Body of pancreas (tissue), 4 donors: ENCODE results near the gene PRR18. TPM values are rescaled to one million over a fixed set of nuclear protein-coding genes. Genes with fewer than 3 reads are reported as not detected.

Experiments
- ATAC-seq: fragments of 150-250 bp; one replicate; pipeline ENCODE4 v1.9.1; 2016
- DNase-seq, 4 donors: peaks; one replicate each; pipeline ENCODE4 v3.0.0-alpha.2; 2019
- H3K27ac ChIP-seq, 4 donors: fragments of 200-600 bp; sonication (generic); 1 replicate in 3 of 4; 2 replicates in 1 of 4; pipeline versions ENCODE4 v1.5.1 to v1.6.1; 2016 to 2019; ENCODE audit warnings: mild to moderate bottlenecking in 1 of 4, mixed read lengths in 1 of 4, moderate library complexity in 1 of 4
- H3K27me3 ChIP-seq, 2 donors: fragments of 200-600 bp; sonication (generic); one replicate each; pipeline ENCODE4 v1.6.0; 2016; ENCODE audit warnings: mild to moderate bottlenecking in 1 of 2
- H3K36me3 ChIP-seq, 2 donors: fragments of 200-600 bp; sonication (generic); replicated peaks in 1 of 2; 2 replicates each; pipeline ENCODE4 v1.5.1; 2016; ENCODE audit warnings: low read depth in 2 of 2; ENCODE audit not compliant: insufficient read depth in 1 of 2
- H3K4me1 ChIP-seq: fragments of 200-600 bp; sonication (generic); one replicate; pipeline ENCODE4 v1.6.0; 2016
- H3K4me3 ChIP-seq, 2 donors: fragments of 200-600 bp; sonication (generic); 1 replicate in 1 of 2; 2 replicates in 1 of 2; pipeline ENCODE4 v1.5.1; 2016 to 2019
- H3K9me3 ChIP-seq, 3 donors: fragments of 200-600 bp; sonication (generic); 1 replicate in 2 of 3; 2 replicates in 1 of 3; pipeline ENCODE4 v1.5.1; 2016
- POLR2A ChIP-seq, 3 donors: fragments of 450-650 bp; IDR thresholded peaks; one replicate each; pipeline ENCODE4 v1.6.1; 2016; ENCODE audit warnings: antibody characterized with exemption in 3 of 3, mild to moderate bottlenecking in 2 of 3
- WGBS, 2 donors: methylation state at CpG; one replicate each; pipeline ENCODE4 v1.1.5; 2017; 5-methylcytosine and 5-hydroxymethylcytosine counted together
- intact Hi-C: fragments of 100-400 bp; cut with DNase I; formaldehyde crosslinking; loops from one replicate; pipeline ENCODE4 v1.15.1; 2023
- total RNA-seq, 2 donors: library from RNA; depleted of rRNA; stranded (reverse); fragments of >200 nt; gene quantifications; one replicate each; pipeline ENCODE4 v1.1.0, GENCODE V29; 2016
- TF ChIP-seq, protein P1 (sequence below), 7 experiments: fragments of 450-650 bp in 4 of 7; fragments of 200-600 bp in 3 of 7; sonication (generic) in 3 of 7; IDR thresholded peaks; one replicate each; pipeline ENCODE4 v1.5.1; 2016 to 2019; ENCODE audit warnings: antibody characterized with exemption in 7 of 7

Gene PRR18
- total RNA-seq, 2 donors from 2014 or later, result not detected

DNA sequence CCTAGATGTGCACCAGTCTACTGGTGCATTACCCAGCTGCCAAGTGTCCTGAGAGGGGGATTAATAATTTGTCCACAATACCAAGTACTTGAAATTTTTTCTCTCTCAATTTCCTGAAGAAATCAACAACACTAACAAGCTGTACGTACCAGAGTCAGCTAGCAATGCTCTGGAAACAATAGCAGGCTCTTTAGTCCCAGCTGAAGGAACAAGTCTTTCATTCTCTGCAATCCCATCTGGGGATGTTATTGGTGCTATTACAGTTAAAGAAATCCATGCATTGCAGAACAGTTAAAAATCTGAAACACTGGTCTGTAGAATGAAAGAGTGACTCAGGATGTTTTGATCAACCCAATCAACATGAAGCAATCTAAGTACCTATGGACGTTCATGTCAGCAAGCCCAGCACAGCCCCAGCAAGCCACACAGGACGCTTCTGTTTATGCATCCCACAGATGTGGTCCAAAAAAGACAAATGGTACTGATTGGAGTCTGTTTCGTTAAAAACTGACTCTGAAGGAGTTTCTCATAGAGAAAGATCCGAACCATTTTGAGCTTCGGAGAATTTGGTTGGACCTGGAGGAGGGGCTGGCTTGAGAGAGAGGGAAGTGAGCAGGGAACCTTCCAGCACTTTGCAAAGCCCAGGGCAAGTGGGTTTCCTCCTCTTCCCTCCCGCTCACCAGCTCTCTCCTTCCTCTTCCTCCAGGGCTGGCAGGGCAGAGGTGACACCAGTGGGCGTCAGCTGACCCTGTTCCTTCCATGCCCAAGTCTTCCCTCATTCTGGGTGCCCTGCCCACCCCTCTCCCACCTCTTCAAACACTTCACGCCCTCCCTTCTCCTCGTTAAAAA, 11.9 kb downstream of the PRR18 start:
- no peaks in the 10 kb centered on the region for H3K9me3 ChIP-seq
- H3K27me3 ChIP-seq, result peaks cover 0 to 4% of the 10 kb centered on the region in 2 donors
- 66 to 68% methylated on average over 10 of the region's 10 CpGs for WGBS, 2 donors
- H3K36me3 ChIP-seq, result no peaks in the 10 kb centered on the region
- no peak overlapping the region for H3K4me3 ChIP-seq
- ATAC-seq (no peak), DNase-seq (no peak)
- H3K4me1 ChIP-seq, result no peaks in the 10 kb centered on the region
- no peak overlapping the region for H3K27ac ChIP-seq
- TF ChIP-seq, protein P1, sequence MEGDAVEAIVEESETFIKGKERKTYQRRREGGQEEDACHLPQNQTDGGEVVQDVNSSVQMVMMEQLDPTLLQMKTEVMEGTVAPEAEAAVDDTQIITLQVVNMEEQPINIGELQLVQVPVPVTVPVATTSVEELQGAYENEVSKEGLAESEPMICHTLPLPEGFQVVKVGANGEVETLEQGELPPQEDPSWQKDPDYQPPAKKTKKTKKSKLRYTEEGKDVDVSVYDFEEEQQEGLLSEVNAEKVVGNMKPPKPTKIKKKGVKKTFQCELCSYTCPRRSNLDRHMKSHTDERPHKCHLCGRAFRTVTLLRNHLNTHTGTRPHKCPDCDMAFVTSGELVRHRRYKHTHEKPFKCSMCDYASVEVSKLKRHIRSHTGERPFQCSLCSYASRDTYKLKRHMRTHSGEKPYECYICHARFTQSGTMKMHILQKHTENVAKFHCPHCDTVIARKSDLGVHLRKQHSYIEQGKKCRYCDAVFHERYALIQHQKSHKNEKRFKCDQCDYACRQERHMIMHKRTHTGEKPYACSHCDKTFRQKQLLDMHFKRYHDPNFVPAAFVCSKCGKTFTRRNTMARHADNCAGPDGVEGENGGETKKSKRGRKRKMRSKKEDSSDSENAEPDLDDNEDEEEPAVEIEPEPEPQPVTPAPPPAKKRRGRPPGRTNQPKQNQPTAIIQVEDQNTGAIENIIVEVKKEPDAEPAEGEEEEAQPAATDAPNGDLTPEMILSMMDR (IDR thresholded peaks at IDR 0.05), result no peak
- TF ChIP-seq POLR2A (IDR thresholded peaks at IDR 0.05), result no peak
- intact Hi-C loops, result no loop called here

DNA sequence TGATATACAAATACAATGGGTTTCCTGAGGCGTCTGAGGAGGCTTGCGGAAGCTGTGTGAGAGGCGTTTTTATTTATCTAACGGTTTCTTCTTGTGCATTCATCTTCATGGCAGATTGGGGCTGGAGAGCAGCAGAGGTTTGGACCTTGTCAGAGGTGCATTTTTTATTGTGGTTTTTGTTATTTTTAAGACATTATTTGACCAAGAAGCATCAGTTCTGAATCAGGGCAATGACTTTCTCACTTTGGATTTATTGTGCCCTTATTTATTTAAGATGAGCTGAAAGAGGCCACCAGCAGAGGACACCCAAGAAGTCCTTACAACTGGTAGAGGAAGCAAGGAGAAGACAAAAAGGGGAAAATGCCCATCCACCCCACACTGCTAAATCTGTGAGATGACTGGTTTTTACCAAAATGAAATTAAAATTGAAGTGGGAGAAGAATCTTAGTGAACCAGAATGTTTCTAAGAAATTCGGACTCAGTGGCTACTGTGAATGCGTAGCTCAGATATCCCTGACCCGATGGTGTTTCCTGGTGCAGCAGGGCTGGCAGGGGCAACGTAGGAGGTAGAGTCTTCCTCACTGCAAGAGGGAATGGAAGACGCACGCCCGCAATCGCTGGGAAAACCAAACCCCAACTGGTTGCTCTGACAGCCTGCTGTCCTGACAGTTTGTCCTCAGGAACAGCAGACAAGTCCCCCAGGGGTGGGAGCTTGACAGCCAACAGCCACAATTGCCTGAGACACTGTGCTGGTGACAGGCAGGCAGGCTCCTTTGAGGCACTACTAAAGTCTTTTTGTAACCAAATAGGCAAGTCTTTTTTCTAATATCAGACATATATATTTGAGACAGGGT, 14.2 kb downstream of the PRR18 start:
- H3K9me3 ChIP-seq, result no peaks in the 10 kb centered on the region
- DNase-seq (no peak), ATAC-seq (no peak)
- intact Hi-C loops, result no loop called here
- no peaks in the 10 kb centered on the region for H3K4me1 ChIP-seq
- H3K27ac ChIP-seq, result no peak overlapping the region
- peaks cover 0 to 4% of the 10 kb centered on the region in 2 donors for H3K27me3 ChIP-seq
- no peaks in the 10 kb centered on the region for H3K36me3 ChIP-seq
- 70 to 71% methylated on average over 12 of the region's 12 CpGs for WGBS, 2 donors
- no peak overlapping the region for H3K4me3 ChIP-seq
- TF ChIP-seq, protein P1 (IDR thresholded peaks at IDR 0.05), result no peak
- no peak for TF ChIP-seq POLR2A (IDR thresholded peaks at IDR 0.05)

DNA sequence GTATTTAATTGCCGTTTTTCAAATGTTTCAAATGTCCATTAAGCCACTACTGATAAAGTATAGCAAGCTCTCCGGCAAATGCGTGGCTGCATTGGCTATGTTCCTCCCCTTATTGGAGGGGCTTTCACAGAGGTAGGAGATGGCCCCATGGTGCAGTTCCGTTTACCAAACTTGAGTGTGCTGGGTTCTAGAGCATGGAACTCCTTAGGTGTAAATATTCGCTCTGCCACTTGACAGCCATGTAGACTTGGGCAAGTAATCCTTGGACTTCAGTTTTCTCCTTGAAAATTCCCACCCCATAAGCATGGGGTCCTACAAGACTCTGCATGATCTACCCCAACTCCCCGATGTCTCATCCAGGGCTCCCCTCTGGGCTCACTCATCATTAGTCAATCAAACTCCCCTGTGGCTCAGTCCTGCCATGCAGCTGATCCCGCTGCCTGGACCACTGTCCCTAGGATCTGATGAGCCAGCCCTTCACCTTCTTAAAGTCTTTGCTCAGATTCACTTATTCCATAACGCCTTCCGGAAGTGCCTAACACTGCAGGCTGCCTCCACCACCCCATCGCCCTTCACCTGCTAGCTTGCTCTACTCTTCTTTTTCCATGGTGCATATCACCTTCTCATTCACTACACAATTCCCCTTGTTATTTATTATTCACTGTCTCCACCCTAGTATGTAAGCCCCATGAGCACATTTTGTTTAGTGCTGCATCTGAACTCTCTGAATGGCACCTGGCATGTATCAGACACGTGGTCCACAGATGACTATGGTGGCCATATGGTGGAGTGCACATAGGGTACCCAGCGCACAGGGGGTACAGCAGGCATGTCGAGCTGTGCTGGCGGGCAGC, 18.8 kb downstream of the PRR18 start:
- Histone ChIP-seq H3K27me3 (peaks cover 0 to 4% of the 10 kb centered on the region in 2 donors), H3K36me3 (no peaks in the 10 kb centered on the region), H3K9me3 (no peaks in the 10 kb centered on the region), H3K4me3 (no peak overlapping the region), H3K27ac (no peak overlapping the region), H3K4me1 (no peaks in the 10 kb centered on the region)
- intact Hi-C loops, result no loop called here
- TF ChIP-seq, protein P1 (IDR thresholded peaks at IDR 0.05), result no peak
- TF ChIP-seq POLR2A (IDR thresholded peaks at IDR 0.05), result no peak
- WGBS, 2 donors, result 86 to 87% methylated on average over 13 to 14 of the region's 14 CpGs
- no peak for ATAC-seq
- no peak for DNase-seq

DNA sequence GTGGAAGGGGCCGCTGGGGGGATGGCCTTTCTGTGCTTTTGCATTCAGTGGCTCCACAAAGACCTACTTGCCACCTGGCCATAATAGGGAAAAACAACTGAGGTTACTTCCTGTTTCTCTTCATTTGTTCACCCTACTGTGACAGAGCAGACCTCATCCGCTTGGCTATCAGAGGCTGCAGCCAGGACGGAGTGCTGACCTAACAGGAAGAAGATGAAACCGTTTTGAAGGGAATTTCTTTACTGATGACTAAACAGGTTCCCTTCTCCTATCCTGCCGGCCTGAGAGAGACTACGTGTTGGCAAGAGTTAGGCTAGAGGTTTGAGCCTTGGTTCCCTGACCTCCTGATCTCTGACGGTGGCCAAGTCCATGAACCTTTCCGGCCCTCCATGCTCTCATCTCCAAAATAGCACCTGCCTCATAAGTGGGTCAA, 21.3 kb downstream of the PRR18 start:
- DNase-seq (no peak), ATAC-seq (peak; percentile 33)
- Histone ChIP-seq H3K27ac (no peak overlapping the region), H3K27me3 (no peaks in the 10 kb centered on the region), H3K9me3 (no peaks in the 10 kb centered on the region), H3K36me3 (no peaks in the 10 kb centered on the region), H3K4me1 (no peaks in the 10 kb centered on the region), H3K4me3 (no peak overlapping the region)
- TF ChIP-seq POLR2A (IDR thresholded peaks at IDR 0.05), result no peak
- TF ChIP-seq, protein P1 (IDR thresholded peaks at IDR 0.05), result no peak
- intact Hi-C loops, result no loop called here
- WGBS, 2 donors, result 38 to 44% methylated on average over 8 of the region's 8 CpGs
